C4-2B (cell line): ENCODE measurements around the gene ZFP1.

Source experiments
- CTCF ChIP-seq: fragments of 450-650 bp; conservative IDR thresholded peaks from 2 replicates; pipeline ENCODE4 v1.5.1; 2017; ENCODE audit warnings: mild to moderate bottlenecking
- ZFX ChIP-seq: fragments of 450-650 bp; IDR thresholded peaks from 2 replicates; pipeline ENCODE4 v1.6.1; 2017

GRCh38 chr16:75131081-75131480, 17.2 kb upstream of the ZFP1 start:
- TF ChIP-seq CTCF (no peak), ZFX (no peak)
